ENCODE measurements around the gene KNDC1.

- TF ChIP-seq POLR2A (IDR thresholded peaks at IDR 0.05): no peak
- no peak for TF ChIP-seq CTCF (IDR thresholded peaks at IDR 0.05)
Measured at GRCh38 chr10:133236401-133237240, 76.6 kb downstream of the KNDC1 start.
